Adipose tissue (tissue), 3 donors: ENCODE results near the gene INSYN2A. TPM values are rescaled to one million over a fixed set of nuclear protein-coding genes. Genes with fewer than 3 reads are reported as not detected.

Experiments used
- H3K27ac ChIP-seq: one replicate; pipeline ENCODE4 v1.5.1; 2013; ENCODE audit warnings: low read depth, low read length
- WGBS, 3 donors: extraction: QIAGEN DNeasy Blood & Tissue Kit; methylation state at CpG; one replicate each; pipeline ENCODE4 v1.1.7; 2013; 5-methylcytosine and 5-hydroxymethylcytosine counted together
- polyA plus RNA-seq, 3 donors: library from polyadenylated mRNA; stranded (reverse); fragments of 200-250 nt; gene quantifications; one replicate each; pipeline ENCODE4 v1.2.3, GENCODE V29; 2013
- donor health status: healthy with polysubstance abuse.
- donor health status: Bipolar disorder and iron deficiency.
- donor health status: healthy.

The INSYN2A gene
- polyA plus RNA-seq: under 1 TPM in 1 of 3 donors, not detected in 2; 0.03 TPM

GRCh38 chr10:127196282-127197153 is at the start of gene INSYN2A:
INSYN2A (minus strand) TSS chr10:127196591; CDS start chr10:127176395, 20,196 bp downstream.
- H3K27ac ChIP-seq: no peak within 1 kb of the TSS
- 7 to 10% (median 10%) methylated on average over 49 to 81 of the region's 81 CpGs for WGBS, 3 donors

- WGBS, 3 donors: 90 to 94% (median 93%) methylated on average over 10 of the region's 10 CpGs
- H3K27ac ChIP-seq: no peak overlapping the region
Measured at GRCh38 chr10:127245456-127245855, 49.1 kb upstream of the INSYN2A start.

- 44 to 55% (median 51%) methylated on average over 4 of the region's 4 CpGs for WGBS, 3 donors
- H3K27ac ChIP-seq: no peak overlapping the region
Measured at GRCh38 chr10:127243490-127244272, 47.3 kb upstream of the INSYN2A start.

GRCh38 chr10:127242914-127243313 is 46.5 kb upstream of the INSYN2A start:
- H3K27ac ChIP-seq: no peak overlapping the region
- 69 to 83% (median 77%) methylated on average over 3 of the region's 3 CpGs for WGBS, 3 donors

- WGBS, 3 donors: 77 to 92% (median 80%) methylated on average over 3 of the region's 3 CpGs
- no peak overlapping the region for H3K27ac ChIP-seq
Measured at GRCh38 chr10:127236266-127236665, 39.9 kb upstream of the INSYN2A start.

GRCh38 chr10:127234306-127234800 is 38.0 kb upstream of the INSYN2A start:
- no peak overlapping the region for H3K27ac ChIP-seq
- WGBS, 3 donors: 79 to 97% (median 80%) methylated on average over 1 of the region's 1 CpG

GRCh38 chr10:127228195-127228787 is 31.9 kb upstream of the INSYN2A start:
- WGBS, 3 donors: 43 to 75% (median 73%) methylated on average over 12 of the region's 12 CpGs
- no peak overlapping the region for H3K27ac ChIP-seq

- H3K27ac ChIP-seq: no peak overlapping the region
- WGBS, 3 donors: 43 to 84% (median 80%) methylated on average over 1 of the region's 1 CpG
Measured at GRCh38 chr10:127227663-127228062, 31.3 kb upstream of the INSYN2A start.

- WGBS, 3 donors: 91 to 94% (median 92%) methylated on average over 10 of the region's 10 CpGs
- H3K27ac ChIP-seq: no peak overlapping the region
Measured at GRCh38 chr10:127227027-127227426, 30.6 kb upstream of the INSYN2A start.

- no peak overlapping the region for H3K27ac ChIP-seq
- 83% methylated on average over 3 of the region's 3 CpGs for WGBS, 3 donors
Measured at GRCh38 chr10:127221281-127221680, 24.9 kb upstream of the INSYN2A start.

GRCh38 chr10:127218658-127219057 is 22.3 kb upstream of the INSYN2A start:
- no peak overlapping the region for H3K27ac ChIP-seq
- 92 to 94% (median 93%) methylated on average over 3 of the region's 3 CpGs for WGBS, 3 donors

GRCh38 chr10:127216786-127217185 is 20.4 kb upstream of the INSYN2A start:
- WGBS, 3 donors: 74 to 78% (median 74%) methylated on average over 3 of the region's 3 CpGs
- no peak overlapping the region for H3K27ac ChIP-seq

GRCh38 chr10:127216274-127216673 is 19.9 kb upstream of the INSYN2A start:
- H3K27ac ChIP-seq: no peak overlapping the region
- 89 to 94% (median 94%) methylated on average over 5 of the region's 5 CpGs for WGBS, 3 donors

- no peak overlapping the region for H3K27ac ChIP-seq
- WGBS, 3 donors: 75 to 80% (median 76%) methylated on average over 4 of the region's 4 CpGs
Measured at GRCh38 chr10:127215866-127216265, 19.5 kb upstream of the INSYN2A start.

- WGBS, 3 donors: 82 to 90% (median 83%) methylated on average over 7 of the region's 7 CpGs
Measured at GRCh38 chr10:127210936-127211466, 14.6 kb upstream of the INSYN2A start.

GRCh38 chr10:127207081-127207480 is 10.7 kb upstream of the INSYN2A start:
- no peak overlapping the region for H3K27ac ChIP-seq
- 88 to 100% (median 96%) methylated on average over 2 of the region's 2 CpGs for WGBS, 3 donors

More at GRCh38 chr10:127210936-127211466, 14.6 kb upstream of the INSYN2A start:
- no peak overlapping the region for H3K27ac ChIP-seq

- no peak overlapping the region for H3K27ac ChIP-seq
- 93 to 98% (median 96%) methylated on average over 7 of the region's 7 CpGs for WGBS, 3 donors
Measured at GRCh38 chr10:127203067-127203466, 6.7 kb upstream of the INSYN2A start.

GRCh38 chr10:127200646-127201045 is 4.3 kb upstream of the INSYN2A start:
- 95 to 97% (median 95%) methylated on average over 8 of the region's 8 CpGs for WGBS, 3 donors

More at GRCh38 chr10:127200646-127201045, 4.3 kb upstream of the INSYN2A start:
- H3K27ac ChIP-seq: no peak overlapping the region
